ENCODE measurements around the gene MACO1.

DNA sequence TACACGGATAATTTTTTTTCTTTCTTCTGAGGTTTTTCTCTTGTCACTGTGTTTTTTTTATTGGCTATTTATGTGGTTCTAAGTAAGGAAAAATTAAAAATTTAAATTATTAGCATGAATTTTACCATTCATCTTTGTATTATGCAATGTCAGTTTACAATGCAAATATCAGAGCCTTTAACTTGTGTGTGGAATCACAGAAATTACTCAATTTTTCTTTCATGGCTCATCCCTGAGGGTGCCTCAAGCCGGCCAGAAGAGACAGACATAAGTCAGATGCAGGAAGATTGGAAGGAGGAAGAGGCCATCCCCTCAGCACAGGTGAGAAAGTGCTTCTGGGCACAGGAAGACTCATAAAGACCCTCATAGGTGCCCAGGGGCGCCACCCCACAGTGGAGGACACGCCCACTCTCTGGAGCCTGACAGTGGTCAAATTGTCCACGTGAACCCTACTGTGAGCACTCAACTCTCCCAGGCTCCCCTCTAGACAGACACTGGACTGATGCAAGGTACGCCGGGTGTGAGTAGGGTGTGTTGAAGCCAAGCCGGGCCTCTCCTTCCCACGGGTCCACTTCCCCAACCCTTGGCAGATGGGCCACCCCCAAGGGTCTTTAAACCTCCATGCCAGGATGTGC, 103.2 kb downstream of the MACO1 start:
- TF ChIP-seq PHF8 (IDR thresholded peaks at IDR 0.05; ENCODE audit: borderline replicate concordance, low read length) (no peak), BHLHE40 (IDR thresholded peaks at IDR 0.05; ENCODE audit: low read length) (no peak), CREM (IDR thresholded peaks at IDR 0.05; ENCODE audit: low read depth) (no peak), GABPA (tag; conservative IDR thresholded peaks at IDR 0.05; ENCODE audit: low read depth) (no peak), TCF7L2 (IDR thresholded peaks at IDR 0.05; ENCODE audit: low read depth, low read length) (no peak)

All from K562 (cell line).